Stimulated activated CD8-positive, alpha-beta memory T cell treated with anti-CD3 and anti-CD28 coated beads, Interleukin-7, amount 100 ng/mL, for 48 hours (primary cell): ENCODE data around the gene ERC2.
"Not testable (repeated sequence)": the region's sequence is repeated elsewhere in the genome, so short reads cannot be mapped to it uniquely, and the experiment has no call there.

Source experiments
- DNase-seq, 2 donors: peaks; one replicate each; pipeline ENCODE4 v3.0.0-alpha.2; 2020; ENCODE audit warnings: low read depth in 1 of 2; ENCODE audit errors: extremely low read depth in 1 of 2

Gene ERC2

GRCh38 chr3:55860049-55860721 lies 608.1 kb downstream of the ERC2 start:
- DNase-seq = no peak

- DNase-seq = no peak
These were observed 609.0 kb downstream of the ERC2 start for GRCh38 chr3:55859305-55859704.

GRCh38 chr3:55858727-55859126 lies 609.5 kb downstream of the ERC2 start:
- no peak for DNase-seq

- no peak for DNase-seq
These were observed 610.0 kb downstream of the ERC2 start for GRCh38 chr3:55858302-55858701.

- DNase-seq = no peak
These were observed 610.6 kb downstream of the ERC2 start for GRCh38 chr3:55857633-55858032.

- no peak for DNase-seq
These were observed 613.0 kb downstream of the ERC2 start for GRCh38 chr3:55855311-55855710.

- no peak for DNase-seq
These were observed 613.8 kb downstream of the ERC2 start for GRCh38 chr3:55854494-55854893.

- no peak for DNase-seq
These were observed 615.9 kb downstream of the ERC2 start for GRCh38 chr3:55852326-55852725.

- DNase-seq = no peak
These were observed 626.1 kb downstream of the ERC2 start for GRCh38 chr3:55842204-55842603.

- DNase-seq = not testable (repeated sequence)
These were observed 636.4 kb downstream of the ERC2 start for GRCh38 chr3:55831876-55832275.

- no peak for DNase-seq
These were observed 639.6 kb downstream of the ERC2 start for GRCh38 chr3:55828712-55829111.

- DNase-seq = no peak
These were observed 640.5 kb downstream of the ERC2 start for GRCh38 chr3:55827786-55828185.

- no peak for DNase-seq
These were observed 641.4 kb downstream of the ERC2 start for GRCh38 chr3:55826731-55827496.

GRCh38 chr3:55826097-55826496 lies 642.2 kb downstream of the ERC2 start:
- no peak for DNase-seq

GRCh38 chr3:55824406-55824805 lies 643.9 kb downstream of the ERC2 start:
- no peak for DNase-seq

- no peak for DNase-seq
These were observed 644.4 kb downstream of the ERC2 start for GRCh38 chr3:55823829-55824228.

- DNase-seq = no peak
These were observed 645.3 kb downstream of the ERC2 start for GRCh38 chr3:55823001-55823400.

- no peak for DNase-seq
These were observed 649.3 kb downstream of the ERC2 start for GRCh38 chr3:55819005-55819404.

- DNase-seq = no peak
These were observed 649.8 kb downstream of the ERC2 start for GRCh38 chr3:55818485-55818884.

GRCh38 chr3:55816794-55817576 lies 651.3 kb downstream of the ERC2 start:
- no peak for DNase-seq

- DNase-seq = no peak
These were observed 653.0 kb downstream of the ERC2 start for GRCh38 chr3:55815262-55815661.
